Lower lobe of right lung (tissue), 2 donors: ENCODE results near the gene DOCK4. TPM values are rescaled to one million over a fixed set of nuclear protein-coding genes. Genes with fewer than 3 reads are reported as not detected.

ENCODE experiments used
- ATAC-seq, 2 donors: fragments of 200-7000 bp; cut with Tn5 transposase; one replicate each; pipeline ENCODE4 v1.9.1; 2020 to 2022; ENCODE audit warnings: mild to moderate bottlenecking in 2 of 2, moderate library complexity in 2 of 2
- DNase-seq: peaks from one replicate; pipeline ENCODE4 v3.0.0-alpha.2; 2020
- H3K27ac ChIP-seq: fragments of 200-600 bp; one replicate; pipeline ENCODE4 v1.8.0; 2022
- H3K27me3 ChIP-seq: fragments of 200-600 bp; one replicate; pipeline ENCODE4 v1.8.0; 2022; ENCODE audit warnings: low read depth
- H3K36me3 ChIP-seq: fragments of 200-600 bp; one replicate; pipeline ENCODE4 v1.8.0; 2022; ENCODE audit warnings: mild to moderate bottlenecking
- H3K4me1 ChIP-seq: fragments of 200-600 bp; one replicate; pipeline ENCODE4 v1.8.0; 2022
- H3K4me3 ChIP-seq: fragments of 200-600 bp; one replicate; pipeline ENCODE4 v1.8.0; 2022; ENCODE audit warnings: mild to moderate bottlenecking
- H3K9me3 ChIP-seq: fragments of 200-600 bp; one replicate; pipeline ENCODE4 v1.8.0; 2022
- intact Hi-C: fragments of 100-400 bp; cut with DNase I; formaldehyde crosslinking; loops from one replicate; pipeline ENCODE4 v1.11.0; 2022
- total RNA-seq: library from RNA; stranded (reverse); fragmentation: NEBNext Ultra II Directional; extraction: Animal tissue kit (Norgen Biotek cat#: 25700); gene quantifications from one replicate; pipeline ENCODE4 v1.2.1, GENCODE V29; 2021
- TF ChIP-seq, protein P1 (sequence below): fragments of 200-600 bp; IDR thresholded peaks from one replicate; pipeline ENCODE4 v1.8.0; 2022; ENCODE audit warnings: antibody characterized with exemption, mild to moderate bottlenecking
- donor health status: DM: no; HTN: yes; CAD: no; lungs with severe emphysema.

Gene DOCK4
- total RNA-seq, 1 donor from 2014 or later: 78.5 TPM

DNA sequence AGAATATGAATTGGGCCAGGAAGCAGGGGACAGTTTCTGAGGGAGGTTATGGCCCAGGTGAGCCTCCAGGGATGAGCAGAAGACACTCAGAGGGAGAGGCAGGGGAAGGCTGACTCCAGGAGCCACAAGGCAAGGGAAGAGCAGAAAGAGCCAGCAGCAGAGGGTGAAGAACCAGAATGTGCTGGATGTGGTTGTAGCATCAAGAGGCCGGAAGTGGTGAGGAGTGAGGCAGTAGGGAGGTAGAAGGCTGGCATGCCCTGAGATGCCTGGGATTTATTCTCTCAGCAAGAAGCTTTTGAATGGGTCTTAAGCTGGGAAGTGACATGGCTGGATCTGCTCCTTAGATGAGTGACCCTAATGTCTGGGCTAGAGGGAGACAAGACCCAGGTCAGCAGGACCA lies 311.7 kb downstream of the DOCK4 start:
- Histone ChIP-seq H3K27me3 (no peaks in the 10 kb centered on the region), H3K27ac (no peak overlapping the region), H3K4me1 (no peaks in the 10 kb centered on the region), H3K4me3 (no peak overlapping the region), H3K9me3 (no peaks in the 10 kb centered on the region), H3K36me3 (peaks cover 65% of the 10 kb centered on the region)
- TF ChIP-seq, protein P1, sequence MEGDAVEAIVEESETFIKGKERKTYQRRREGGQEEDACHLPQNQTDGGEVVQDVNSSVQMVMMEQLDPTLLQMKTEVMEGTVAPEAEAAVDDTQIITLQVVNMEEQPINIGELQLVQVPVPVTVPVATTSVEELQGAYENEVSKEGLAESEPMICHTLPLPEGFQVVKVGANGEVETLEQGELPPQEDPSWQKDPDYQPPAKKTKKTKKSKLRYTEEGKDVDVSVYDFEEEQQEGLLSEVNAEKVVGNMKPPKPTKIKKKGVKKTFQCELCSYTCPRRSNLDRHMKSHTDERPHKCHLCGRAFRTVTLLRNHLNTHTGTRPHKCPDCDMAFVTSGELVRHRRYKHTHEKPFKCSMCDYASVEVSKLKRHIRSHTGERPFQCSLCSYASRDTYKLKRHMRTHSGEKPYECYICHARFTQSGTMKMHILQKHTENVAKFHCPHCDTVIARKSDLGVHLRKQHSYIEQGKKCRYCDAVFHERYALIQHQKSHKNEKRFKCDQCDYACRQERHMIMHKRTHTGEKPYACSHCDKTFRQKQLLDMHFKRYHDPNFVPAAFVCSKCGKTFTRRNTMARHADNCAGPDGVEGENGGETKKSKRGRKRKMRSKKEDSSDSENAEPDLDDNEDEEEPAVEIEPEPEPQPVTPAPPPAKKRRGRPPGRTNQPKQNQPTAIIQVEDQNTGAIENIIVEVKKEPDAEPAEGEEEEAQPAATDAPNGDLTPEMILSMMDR: no peak
- no peak for DNase-seq
- intact Hi-C loops: no loop called here
- ATAC-seq: no peak

DNA sequence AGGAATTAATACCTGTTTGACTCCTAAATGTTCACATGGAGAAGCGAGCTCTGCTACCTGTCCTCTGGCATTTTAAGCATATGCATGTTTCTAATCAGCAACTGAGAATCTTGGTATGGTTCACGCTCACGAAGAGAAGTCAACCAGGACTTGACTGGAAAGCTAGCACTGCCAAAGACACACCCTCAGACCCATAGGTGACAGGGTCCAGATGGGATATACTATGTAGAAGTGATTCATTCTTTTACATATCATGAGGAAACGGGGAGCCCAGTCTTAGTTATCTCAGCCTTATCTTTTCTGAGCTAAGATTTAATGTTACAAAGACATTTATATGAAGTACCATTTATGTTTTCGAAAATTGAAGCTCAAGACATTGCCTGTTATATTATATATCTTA lies 313.0 kb downstream of the DOCK4 start:
- TF ChIP-seq, protein P1: no peak
- no peaks in the 10 kb centered on the region for H3K9me3 ChIP-seq
- H3K4me1 ChIP-seq: no peaks in the 10 kb centered on the region
- H3K4me3 ChIP-seq: no peak overlapping the region
- DNase-seq (no peak), ATAC-seq (no peak)
- H3K27ac ChIP-seq: no peak overlapping the region
- H3K27me3 ChIP-seq: no peaks in the 10 kb centered on the region
- intact Hi-C loops: no loop called here
- peaks cover 58% of the 10 kb centered on the region for H3K36me3 ChIP-seq

DNA sequence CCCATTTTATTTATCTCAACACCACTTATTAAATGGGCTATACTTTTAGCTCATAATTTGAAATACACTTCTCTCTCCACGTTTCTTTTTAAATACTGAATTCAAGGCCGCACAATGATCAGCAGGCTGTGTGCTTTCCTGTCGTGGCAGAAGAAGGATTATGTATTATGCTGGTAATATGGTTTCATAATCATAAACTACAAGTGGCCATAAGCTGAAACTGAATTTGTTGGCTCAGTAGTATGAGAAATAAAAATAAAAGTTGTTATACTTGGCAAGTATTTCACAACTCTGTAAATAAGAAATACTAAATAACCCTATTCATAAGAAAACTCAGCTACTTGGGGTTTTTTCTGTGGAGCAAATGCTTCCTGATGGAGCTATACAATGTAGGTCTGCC lies 313.6 kb downstream of the DOCK4 start:
- ATAC-seq: no peak

DNA sequence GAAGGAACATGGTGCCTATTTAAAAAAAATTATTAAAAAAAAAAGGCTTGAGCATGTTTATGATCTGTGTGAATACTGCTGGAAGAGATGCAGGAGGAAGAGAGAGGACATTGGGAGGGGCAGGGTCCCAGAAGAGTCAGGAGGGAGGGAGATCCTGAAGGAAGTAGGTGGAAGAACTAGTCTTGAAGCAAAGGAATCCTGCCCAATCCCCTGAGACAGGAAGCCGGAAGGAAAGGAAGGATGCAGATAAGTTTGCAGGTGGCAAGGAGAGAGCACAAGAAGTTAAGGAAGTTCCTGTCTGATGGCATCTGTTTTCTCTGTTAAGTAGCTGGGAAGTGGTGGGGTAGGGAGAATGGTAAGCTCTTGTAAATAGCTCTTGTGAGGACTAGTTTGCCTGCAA lies 318.5 kb downstream of the DOCK4 start:
- H3K27ac ChIP-seq: no peak overlapping the region
- H3K36me3 ChIP-seq: peaks cover 13% of the 10 kb centered on the region
- no peaks in the 10 kb centered on the region for H3K27me3 ChIP-seq
- intact Hi-C loops: no loop called here
- H3K4me3 ChIP-seq: no peak overlapping the region
- TF ChIP-seq, protein P1: no peak
- no peaks in the 10 kb centered on the region for H3K4me1 ChIP-seq
- ATAC-seq (peak in 1 of 2 donors; percentile 13), DNase-seq (no peak)
- H3K9me3 ChIP-seq: no peaks in the 10 kb centered on the region

More for the DNA sequence above, 313.6 kb downstream of the DOCK4 start:
- TF ChIP-seq, protein P1: no peak
- intact Hi-C loops: no loop called here
- H3K27me3 ChIP-seq: no peaks in the 10 kb centered on the region
- no peak overlapping the region for H3K4me3 ChIP-seq
- DNase-seq: no peak
- H3K9me3 ChIP-seq: no peaks in the 10 kb centered on the region
- H3K27ac ChIP-seq: no peak overlapping the region
- H3K4me1 ChIP-seq: no peaks in the 10 kb centered on the region
- H3K36me3 ChIP-seq: peaks cover 52% of the 10 kb centered on the region

DNA sequence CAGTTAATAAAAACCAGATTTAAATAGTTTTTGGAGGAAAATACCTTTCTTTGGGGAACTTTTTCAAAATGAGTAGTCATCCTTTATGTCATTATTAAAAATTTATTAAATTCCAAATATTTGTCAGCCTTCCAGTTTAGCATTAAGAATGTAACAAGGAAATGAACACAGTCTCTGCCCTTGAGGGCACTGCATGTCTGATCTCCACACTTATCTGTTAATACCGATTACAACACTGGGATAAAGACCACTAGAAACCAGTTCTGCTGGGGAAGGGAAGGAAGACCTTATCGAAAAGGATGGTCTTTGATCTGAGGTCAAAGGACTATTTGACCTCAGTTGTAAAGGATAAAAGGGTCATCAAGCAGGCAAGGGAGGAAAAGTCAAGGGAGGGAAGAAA lies 320.0 kb downstream of the DOCK4 start:
- no peak overlapping the region for H3K27ac ChIP-seq
- no peaks in the 10 kb centered on the region for H3K9me3 ChIP-seq
- no peak overlapping the region for H3K4me3 ChIP-seq
- intact Hi-C loops: no loop called here
- TF ChIP-seq, protein P1: no peak
- no peaks in the 10 kb centered on the region for H3K4me1 ChIP-seq
- no peak for ATAC-seq
- no peak for DNase-seq
- no peaks in the 10 kb centered on the region for H3K27me3 ChIP-seq
- H3K36me3 ChIP-seq: no peaks in the 10 kb centered on the region

DNA sequence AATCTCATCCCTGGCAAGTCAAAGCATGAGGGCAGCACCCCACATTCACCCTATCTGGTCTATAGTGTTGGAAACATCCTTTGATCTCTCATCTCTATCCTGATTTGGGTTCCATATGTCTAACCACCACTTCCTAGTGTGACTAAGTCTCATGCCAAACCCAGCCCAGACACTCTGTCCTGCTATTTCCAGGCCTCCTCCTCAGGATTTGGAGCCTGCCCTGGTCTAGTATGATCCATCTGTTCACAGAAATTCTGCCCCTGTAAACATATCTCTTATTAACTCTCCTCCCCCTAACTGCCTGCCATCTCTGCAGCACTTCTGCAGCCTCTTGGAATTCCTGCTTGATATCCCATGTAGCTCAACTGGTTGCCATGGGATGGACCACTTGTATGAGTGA lies 323.0 kb downstream of the DOCK4 start:
- ATAC-seq (no peak), DNase-seq (no peak)
- Histone ChIP-seq H3K36me3 (peaks cover 13% of the 10 kb centered on the region), H3K9me3 (no peaks in the 10 kb centered on the region), H3K4me1 (no peaks in the 10 kb centered on the region), H3K4me3 (no peak overlapping the region), H3K27ac (no peak overlapping the region), H3K27me3 (no peaks in the 10 kb centered on the region)
- TF ChIP-seq, protein P1: no peak
- intact Hi-C loops: no loop called here
